Stimulated activated CD8-positive, alpha-beta memory T cell treated with anti-CD3 and anti-CD28 coated beads, Interleukin-4, amount 100 ng/mL, for 1 hour (primary cell): Measurements from ENCODE around the gene PLEKHH1.
"Not testable (repeated sequence)": the region's sequence is repeated elsewhere in the genome, so short reads cannot be mapped to it uniquely, and the experiment has no call there.

ENCODE experiments used
- DNase-seq, 2 donors: peaks; one replicate each; pipeline ENCODE4 v3.0.0-alpha.2; 2020; ENCODE audit warnings: low read depth in 2 of 2, low spot score in 1 of 2

Gene PLEKHH1

DNA sequence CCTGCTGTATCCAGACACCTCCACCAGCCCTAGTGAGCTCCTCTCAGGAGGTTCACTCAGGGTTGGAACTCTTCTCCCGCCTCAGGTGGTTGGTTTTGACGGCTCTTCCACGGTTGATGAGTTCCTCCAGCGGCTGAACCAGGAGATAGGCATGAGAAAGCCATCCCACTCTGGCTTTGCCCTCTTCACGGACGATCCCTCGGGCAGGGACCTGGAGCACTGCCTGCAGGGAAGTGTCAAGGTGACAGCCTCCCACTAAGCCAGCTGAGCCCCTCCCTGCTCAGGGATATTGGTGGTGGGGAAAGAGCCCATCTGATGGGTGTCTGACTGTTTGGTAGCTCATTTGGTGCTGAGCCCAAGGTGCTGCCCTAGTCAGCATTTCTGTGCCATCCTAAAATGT lies 46.5 kb downstream of the PLEKHH1 start:
- no peak for DNase-seq

DNA sequence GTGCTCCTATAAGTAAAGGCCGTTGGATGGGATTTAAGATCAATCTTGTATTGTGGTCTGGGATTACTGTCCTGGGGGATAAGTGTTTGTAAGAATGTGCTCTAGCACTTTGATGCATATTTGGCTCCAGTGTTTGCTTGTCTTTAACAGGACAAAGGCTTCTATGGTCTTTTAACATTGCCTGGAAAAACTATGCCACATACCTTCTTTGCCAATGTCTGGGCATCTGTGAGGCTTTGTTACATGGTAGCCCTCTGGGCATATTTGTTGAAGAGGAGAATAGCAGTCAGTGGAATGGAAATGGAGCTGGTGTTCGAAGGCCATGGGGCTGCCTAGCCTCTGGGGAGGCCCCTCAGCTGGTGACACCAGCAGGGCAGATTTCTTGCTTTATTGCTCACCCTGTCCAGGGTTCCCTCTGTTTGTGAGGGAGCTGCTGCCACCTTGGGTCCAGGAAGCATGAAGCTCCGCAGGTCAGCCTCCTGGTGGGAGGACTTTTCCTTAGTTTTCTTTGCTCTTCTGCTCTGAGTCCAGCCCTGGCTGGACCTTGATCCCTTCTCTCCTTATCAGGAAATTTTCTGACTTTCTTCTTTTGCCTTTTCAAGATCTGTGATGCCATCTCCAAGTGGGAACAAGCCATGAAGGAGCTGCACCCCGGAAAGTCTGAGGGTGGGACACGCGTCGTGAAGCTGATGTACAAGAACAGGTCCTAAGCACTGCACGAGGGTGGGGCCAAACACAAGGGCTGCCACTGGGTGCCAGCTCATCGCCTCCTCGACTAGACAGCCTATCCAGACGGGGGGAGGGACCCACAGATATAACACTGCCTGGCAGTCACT lies 47.5 kb downstream of the PLEKHH1 start:
- DNase-seq: no peak

DNA sequence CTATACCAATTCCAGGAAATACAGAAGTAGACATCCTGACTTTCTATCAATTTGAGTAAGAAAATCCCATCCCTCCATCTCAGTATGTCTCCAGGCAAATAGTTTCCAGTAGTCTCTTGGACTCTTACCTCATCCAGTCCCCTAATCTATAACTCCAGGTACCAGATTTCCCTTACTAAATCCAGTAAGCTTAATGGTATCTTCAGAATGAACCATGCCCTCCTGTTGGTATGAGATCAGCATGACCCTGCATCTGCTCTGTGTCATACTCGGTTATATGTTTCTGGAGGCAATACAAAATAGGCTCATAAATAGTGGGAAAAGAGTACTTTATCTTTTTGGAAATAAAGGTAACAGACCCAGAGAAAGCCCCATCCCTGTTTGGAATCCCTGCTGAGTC lies 48.6 kb downstream of the PLEKHH1 start:
- DNase-seq: no peak

DNA sequence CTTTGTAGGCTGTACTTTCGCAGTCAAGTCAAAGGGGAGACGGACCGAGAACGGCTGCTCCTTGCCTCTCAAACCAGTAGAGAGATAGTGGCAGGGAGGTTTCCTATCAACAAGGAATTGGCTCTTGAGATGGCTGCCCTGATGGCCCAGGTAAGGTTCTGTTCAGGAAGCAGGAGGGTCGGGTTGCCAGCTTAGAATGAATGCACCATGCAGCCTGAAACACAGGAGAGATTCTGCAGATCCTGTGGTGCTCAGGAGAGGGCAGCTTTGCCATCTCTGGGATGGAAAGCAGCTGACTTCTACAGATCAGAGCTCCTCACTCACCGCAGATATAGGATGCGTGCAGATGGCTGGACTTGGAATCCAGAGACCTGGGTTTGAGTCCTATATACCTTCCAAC lies 49.0 kb downstream of the PLEKHH1 start:
- no peak for DNase-seq

DNA sequence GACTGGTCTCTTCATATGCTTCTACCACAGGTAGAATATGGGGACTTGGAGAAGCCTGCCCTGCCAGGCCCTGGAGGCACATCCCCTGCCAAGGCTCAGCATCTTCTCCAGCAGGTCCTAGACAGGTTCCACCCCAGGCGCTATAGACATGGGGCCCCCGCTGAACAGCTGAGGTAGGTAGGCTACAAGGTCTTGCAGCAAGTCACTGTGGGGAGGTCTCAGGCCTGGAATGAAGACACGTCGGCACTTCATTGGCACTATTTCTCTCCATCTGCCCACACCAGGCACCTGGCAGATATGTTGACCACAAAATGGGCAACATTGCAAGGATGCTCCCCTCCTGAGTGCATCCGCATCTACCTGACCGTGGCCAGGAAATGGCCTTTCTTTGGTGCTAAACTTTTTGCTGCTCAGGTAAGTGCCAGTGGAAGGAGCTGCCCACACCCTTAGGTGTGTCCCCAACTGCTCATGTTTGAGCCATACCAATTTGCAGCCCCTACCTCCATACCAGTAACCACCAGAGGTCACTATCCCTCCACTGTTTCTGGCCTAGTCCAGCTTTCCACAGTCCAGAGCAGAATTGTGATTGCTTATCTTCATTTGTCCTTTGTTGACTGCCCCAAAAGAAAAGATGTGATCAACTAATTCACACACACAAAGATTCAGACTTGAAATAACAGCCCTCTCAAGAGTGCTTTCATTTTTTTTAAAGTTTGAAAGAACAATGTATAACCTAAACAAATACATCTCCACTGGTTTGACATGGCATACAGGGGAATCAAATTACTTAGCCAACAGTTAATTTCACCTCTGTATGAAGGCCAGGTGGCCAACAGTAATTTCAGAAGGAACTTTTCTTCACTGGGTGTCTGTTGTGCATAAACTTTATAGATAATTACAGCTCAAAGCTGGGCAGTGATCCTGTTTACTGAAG lies 50.9 kb downstream of the PLEKHH1 start:
- DNase-seq: no peak

DNA sequence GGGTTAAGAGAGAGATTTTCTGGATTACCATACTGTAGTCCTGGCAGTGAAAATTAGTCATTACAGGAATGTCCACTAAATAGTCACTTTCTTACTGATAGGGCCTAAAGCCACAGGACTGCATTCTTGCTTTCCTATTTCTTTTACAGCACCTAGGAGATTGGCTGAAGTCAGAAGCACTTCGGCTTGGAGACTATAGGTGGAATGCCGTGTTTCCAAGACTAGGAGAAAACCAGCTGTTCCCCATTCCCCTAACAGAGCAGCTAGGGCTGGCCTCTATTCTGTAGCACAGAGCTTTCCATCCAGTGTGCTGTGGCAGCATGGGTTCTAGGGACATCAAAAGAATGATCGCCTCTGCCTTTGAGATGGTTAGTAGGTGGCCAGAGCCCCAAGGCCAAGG lies 51.9 kb downstream of the PLEKHH1 start:
- DNase-seq: no peak

DNA sequence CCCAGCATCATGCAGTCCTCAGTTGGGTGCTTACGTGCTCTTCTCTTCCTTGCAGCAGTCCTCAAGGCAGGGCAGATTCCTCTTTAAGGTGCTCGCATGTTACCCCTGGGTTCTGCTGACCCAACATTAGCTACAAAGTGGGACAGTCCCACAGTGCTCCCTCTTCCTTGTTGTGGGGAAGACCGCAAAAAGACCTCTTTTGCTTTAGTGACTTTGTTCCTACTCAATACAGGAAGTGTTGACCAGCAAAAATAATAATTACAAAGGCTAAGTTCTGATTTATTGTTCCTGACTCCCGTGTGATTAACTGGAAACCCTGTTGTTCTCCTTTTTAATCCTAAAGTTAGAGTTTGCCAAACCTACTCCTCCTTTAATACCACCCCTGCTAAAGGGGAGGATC lies 53.3 kb downstream of the PLEKHH1 start:
- no peak for DNase-seq

DNA sequence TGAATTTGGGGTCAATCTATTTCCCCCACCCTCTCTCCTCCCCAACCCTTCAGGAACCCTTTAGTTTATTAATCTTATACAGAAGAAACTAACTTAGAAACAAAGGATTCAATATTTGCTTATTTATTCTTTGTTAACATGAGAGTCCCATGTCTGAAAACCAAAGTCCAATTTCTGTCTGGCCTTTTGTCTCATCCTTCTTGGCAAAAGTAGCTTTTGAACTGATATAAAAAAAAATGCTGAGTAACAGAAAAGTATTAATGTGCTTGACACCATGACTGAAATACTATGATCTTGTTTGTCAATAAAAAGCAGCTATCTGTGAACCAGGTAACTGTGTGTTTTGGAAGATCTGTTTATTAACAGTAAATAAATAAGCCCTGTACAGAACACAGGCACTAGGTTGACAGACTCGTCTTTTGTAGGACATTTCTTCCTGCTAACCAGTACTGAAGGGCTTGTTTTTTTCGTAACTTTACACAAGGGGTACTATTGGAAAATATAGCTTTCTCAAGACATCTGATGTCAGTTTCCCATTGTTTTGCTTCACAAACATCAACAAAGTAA lies 56.2 kb downstream of the PLEKHH1 start:
- no peak for DNase-seq

DNA sequence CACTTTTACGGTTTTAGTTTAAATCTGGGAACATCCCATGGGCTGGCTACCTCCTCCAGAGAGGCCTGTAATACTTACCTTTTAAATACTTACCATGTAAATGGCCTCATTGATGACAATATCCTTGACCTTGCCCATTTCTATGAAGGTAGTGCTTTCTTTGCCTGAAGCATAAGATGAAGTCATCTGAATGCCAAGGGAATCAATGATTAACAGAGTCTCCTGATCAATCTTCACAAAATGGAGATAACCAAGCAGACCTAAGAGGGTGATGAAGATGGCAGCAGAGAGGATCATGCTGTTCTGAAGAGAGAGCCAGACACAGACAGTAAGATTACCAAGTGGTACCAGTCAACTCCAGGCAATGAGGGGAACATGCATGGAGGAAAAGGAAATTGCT lies 60.6 kb downstream of the PLEKHH1 start:
- DNase-seq: not testable (repeated sequence)

DNA sequence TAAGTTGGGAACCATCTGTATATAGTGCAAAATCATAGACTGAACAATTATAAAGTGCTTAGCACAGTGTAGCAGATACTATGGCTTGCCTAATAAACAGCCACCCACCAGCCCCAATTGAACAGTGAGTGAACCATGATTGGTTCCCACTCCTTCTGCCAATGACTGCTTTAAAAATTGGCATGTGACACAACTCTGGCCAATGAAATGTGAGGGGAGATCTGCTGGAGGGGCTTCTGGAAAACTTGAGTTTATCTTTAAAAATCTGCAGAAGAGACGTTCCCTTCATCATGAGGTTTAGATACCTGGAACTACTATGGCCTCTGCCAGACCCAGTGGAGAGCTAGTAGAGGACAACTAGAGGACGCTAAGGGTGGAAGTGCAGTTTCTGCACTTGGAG lies 62.3 kb downstream of the PLEKHH1 start:
- no peak for DNase-seq

DNA sequence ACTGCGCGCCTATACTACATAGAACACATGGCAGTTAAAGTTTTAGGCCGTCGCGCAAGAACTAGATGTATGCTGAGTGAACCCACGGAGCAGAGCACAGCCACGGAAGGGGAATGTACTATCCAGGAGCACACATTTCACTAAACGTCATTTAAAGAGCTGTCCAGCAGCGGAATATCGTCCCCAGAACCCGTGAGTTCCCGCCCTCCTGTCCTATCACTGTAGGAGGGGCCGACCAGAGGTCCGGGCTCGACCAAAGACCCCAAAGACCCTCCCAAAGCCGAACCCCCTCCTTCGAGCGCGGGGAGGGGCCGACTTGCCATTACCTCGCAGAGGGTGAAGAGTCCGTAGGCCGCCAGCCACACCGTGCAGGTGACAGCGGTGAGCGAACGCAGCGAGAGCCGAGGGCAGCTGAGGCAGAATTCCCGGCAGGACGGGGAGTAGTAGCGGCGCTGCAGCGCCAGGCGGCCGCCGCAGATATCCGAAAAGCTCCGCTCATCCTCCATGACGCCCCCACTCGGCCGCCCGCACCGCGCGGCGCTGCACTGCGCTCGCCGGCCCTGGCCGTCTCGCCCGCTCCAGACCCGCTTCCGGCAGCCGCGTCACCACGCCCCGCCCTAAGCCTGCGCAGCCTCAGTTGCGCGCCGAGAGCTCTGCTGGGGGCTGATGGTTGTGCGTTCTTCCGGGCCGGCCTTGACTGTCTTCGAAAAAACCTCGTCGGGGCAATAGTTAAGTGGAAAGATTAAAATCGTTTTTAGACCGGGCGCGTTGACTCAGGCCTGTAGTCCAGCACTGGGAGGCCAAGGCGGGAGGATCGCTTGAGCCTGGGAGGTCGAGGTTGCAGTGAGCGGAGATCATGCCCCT lies 66.8 kb downstream of the PLEKHH1 start, which contains the start of gene PIGH:
Gene PIGH, minus strand, starts transcription at position 571 of the 864 bp plus-strand sequence. Its CDS starts 65 bp downstream, at position 506.
- DNase-seq: peak; percentile 76 to 90

DNA sequence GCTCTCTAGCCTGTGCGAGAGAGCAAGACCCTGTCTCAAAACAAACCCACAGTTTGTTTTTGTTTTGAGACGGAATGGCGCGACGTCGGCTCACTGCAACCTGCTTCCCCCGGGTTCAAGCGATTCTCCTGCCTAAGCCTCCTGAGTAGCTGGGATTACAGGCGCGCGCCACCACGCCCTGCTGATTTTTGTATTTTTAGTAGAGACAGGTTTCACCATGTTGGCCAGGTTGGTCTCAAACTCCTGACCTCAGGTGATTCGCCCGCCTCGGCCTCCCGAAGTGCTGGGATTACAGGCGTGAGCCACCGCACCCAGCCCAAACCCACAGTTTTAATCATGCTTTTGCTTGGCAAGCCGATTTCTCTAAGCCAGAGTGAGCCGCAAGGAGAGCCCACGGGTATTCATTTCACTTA lies 67.5 kb downstream of the PLEKHH1 start:
- not testable (repeated sequence) for DNase-seq

DNA sequence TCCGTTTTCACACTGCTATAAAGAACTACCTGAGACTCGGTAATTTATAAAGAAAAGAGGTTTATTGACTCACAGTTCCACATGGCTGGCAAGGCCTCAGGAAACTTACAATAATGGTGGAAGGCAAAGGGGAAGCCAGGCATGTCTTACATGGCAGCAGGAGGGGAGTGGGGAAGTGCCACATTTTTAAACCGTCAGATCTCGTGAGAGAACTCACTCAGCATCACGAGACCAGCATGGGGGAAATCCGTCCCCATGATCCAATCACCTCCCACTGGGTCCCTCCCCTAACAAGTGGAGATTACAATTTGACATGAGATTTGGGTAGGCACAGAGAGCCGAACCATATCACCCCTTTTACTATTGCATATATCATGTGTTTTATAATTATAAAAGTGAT lies 69.0 kb downstream of the PLEKHH1 start:
- DNase-seq: no peak

DNA sequence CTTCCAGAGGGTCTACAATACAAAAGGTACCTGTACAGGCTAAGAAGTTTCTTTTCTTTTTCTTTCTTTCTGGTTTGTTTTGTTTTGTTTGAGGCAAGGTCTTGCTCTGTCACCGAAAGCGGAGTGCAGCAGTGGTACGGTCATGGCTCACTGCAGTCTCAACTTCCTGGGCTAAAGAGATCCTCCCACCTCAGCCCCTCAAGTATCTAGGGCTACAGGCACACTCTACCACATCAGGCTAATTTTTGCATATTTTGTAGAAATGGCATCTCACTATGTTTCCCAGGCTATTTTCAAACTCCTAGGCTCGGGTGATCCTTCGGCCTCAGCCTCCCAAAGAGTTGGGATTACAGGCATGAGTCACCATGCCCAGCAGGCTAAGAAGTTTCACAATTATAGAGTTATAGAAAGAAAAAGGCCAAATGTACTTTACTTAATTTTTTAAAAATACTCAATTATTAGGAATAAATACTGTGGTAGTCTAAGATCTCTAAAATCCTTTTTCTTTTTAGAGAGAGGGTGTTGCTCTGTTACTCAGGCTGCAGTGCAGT lies 70.0 kb downstream of the PLEKHH1 start:
- no peak for DNase-seq

DNA sequence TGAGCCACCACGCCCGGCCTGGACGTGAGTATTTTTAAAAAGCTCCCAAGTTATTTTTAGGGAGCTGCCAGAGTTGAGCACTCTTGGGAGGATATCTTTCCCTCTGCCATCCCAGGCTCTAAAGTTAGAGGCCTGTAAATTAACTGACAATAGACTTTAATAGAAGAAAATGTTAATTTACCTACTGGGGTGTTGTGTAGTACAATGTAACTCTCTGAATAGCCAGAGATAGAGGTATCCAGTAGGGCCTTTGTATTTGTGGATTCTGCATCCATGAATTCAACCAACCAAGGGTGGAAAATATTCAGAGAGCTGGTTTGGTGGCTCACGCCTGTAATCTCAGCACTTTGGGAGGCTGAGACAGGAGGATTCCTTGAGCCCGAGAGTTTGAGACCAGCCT lies 74.6 kb downstream of the PLEKHH1 start:
- no peak for DNase-seq

DNA sequence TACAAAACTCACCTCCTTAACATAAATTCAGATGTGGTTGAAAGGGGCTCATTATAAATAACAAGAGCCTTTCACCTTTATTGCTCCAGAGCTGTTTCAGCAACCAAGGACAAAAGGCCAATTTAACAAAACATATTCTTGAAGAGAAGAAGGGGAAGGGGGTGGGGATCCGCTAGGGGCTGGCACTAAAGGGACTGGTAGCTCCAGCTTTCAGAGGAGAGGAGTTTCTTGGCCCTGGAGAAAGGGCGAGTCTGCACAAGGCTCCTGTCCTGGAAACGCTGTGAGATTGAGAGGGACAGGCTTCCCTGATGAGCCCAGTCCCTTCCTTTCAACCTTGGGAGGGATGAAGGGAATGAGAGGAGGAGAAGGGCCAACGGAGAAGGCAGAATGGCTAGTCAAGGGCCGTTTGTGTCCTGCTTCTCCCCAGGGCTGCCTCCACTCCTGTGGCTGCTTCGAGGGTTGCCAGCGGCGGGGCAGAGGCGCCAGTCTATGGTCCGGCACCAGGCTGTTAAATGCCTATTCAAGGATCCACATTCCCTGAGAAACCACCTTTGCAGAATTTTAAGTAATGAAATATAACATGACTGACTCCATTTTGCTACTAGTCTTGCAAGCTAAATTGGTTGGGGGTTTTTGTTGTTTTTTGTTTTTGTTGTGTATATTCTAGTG lies 76.7 kb downstream of the PLEKHH1 start:
- DNase-seq: no peak

DNA sequence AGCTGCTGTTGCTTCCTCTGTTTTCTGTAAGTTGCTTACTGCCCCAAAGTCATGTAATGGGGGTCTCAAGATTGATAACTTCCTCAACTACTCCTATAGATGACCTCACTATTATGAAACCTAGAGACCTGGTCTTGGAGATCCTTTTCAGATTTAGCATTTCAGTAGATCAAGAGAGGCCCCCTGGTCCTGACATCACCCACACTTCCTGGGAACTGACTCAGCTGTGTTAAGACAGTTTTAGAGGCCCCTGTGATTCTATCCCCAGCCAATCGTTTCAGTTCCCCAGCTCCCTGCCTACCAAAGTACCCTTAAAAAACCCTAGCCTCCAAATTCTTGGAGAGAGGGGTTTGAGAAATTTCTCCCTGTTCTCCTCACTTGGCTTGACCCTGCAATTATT lies 77.4 kb downstream of the PLEKHH1 start:
- no peak for DNase-seq

DNA sequence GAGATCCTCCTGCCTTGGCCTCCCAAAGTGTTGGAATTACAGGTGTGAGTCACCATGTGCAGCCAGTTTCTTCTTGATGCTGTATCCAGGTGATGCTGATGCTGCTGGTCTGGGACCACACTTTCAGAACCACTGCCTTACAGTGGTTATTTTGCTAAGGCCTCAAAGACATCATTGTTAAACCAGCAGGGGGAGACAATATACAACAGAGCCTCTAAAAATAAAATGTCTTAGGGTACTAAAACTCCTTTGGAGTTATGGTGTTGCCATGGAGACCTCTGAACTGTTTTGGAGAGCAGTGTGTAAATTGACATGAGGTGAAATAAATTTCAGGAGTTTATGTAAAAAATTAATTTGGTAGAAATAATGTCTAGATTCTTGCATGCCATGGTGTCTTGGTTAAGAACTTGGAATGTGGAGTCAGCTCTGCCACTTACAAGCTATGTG lies 85.5 kb downstream of the PLEKHH1 start:
- no peak for DNase-seq

DNA sequence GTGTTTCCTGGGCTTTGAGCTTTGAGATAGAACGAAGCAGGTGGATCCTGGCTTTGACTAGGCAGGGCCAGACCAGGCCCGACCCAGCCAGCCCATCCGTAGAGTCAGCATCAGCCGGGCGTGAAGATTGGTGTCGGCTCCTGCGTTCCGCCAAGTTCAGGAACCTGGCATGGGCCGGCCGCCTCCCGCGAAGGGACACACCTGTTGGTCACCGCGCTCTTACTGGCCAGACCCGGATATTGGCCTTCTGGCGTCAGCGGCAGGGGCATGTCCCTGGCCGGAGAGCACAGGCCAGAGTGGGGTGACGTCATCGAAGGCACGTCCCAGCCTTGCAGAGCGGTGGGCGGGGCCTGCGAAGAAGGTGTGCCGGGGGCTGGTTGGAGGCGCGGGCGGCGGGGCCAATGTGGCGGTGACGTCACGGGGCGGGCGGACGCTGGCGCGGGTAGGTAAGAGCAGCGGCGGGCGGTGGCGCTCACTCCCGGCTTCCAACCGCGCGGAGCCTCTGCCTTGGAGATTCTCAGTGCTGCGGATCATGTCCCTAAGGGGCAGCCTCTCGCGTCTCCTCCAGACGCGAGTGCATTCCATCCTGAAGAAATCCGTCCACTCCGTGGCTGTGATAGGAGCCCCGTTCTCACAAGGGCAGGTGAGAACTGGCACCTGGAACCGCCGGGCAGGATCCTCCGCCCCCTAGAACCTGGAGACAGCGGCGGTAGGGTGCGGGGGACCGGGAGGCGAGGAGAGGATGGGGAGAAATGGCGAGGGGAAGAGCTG lies 86.5 kb downstream of the PLEKHH1 start, which contains the start of gene ARG2:
Gene ARG2, plus strand, starts transcription at position 475 of the 771 bp plus-strand sequence. Its CDS starts 58 bp downstream, at position 533.
- DNase-seq: peak; percentile 95 to 97
